KMS-11 (cell line): Measurements from ENCODE around the gene CLDN5.

Experiments
- H2AFZ ChIP-seq: fragments of 200-600 bp; sonication (generic); 2 replicates; pipeline ENCODE4 v1.6.1; 2016; ENCODE audit warnings: antibody characterized with exemption, mixed run types, low read depth
- H3K27ac ChIP-seq: fragments of 200-600 bp; sonication (generic); 2 replicates; pipeline ENCODE4 v1.6.1; 2016; ENCODE audit warnings: mild to moderate bottlenecking, mixed run types
- H3K27me3 ChIP-seq: fragments of 200-600 bp; sonication (generic); 2 replicates; pipeline ENCODE4 v1.6.1; 2017; ENCODE audit warnings: mild to moderate bottlenecking, low read depth, mixed run types, moderate library complexity; ENCODE audit not compliant: insufficient read depth
- H3K36me3 ChIP-seq: fragments of 200-600 bp; sonication (generic); 2 replicates; pipeline ENCODE4 v1.6.1; 2017; ENCODE audit warnings: mild to moderate bottlenecking, mixed run types; ENCODE audit not compliant: insufficient read depth
- H3K4me1 ChIP-seq: fragments of 200-600 bp; sonication (generic); 2 replicates; pipeline ENCODE4 v1.6.1; 2016; ENCODE audit warnings: mild to moderate bottlenecking, low read depth, mixed run types; ENCODE audit not compliant: poor library complexity, severe bottlenecking
- H3K4me2 ChIP-seq: fragments of 200-600 bp; sonication (generic); 2 replicates; pipeline ENCODE4 v1.7.0; 2016; ENCODE audit warnings: mild to moderate bottlenecking, mixed run types
- H3K4me3 ChIP-seq: fragments of 200-600 bp; sonication (generic); IDR thresholded peaks from 2 replicates; pipeline ENCODE4 v1.6.1; 2017; ENCODE audit warnings: low read depth, low read length, mixed read lengths; ENCODE audit not compliant: insufficient read depth
- H3K79me2 ChIP-seq: fragments of 200-600 bp; sonication (generic); 2 replicates; pipeline ENCODE4 v1.6.1; 2016; ENCODE audit warnings: low read depth, mixed run types; ENCODE audit not compliant: insufficient read depth
- H3K9ac ChIP-seq: fragments of 200-600 bp; sonication (generic); 2 replicates; pipeline ENCODE4 v1.6.1; 2016; ENCODE audit warnings: mild to moderate bottlenecking, mixed run types
- H4K20me1 ChIP-seq: fragments of 200-600 bp; sonication (generic); 2 replicates; pipeline ENCODE4 v1.6.1; 2016; ENCODE audit warnings: mild to moderate bottlenecking, mixed run types; ENCODE audit not compliant: insufficient read depth
- CTCF ChIP-seq: fragments of 200-600 bp; sonication (generic); conservative IDR thresholded peaks from 2 replicates; pipeline ENCODE4 v1.6.1; 2017; ENCODE audit warnings: low read depth, mild to moderate bottlenecking, antibody characterized with exemption, low read length, moderate library complexity, mixed read lengths

Gene CLDN5

GRCh38 chr22:19488285-19488684 lies 35.9 kb downstream of the CLDN5 start:
- H3K4me1 ChIP-seq = peaks cover 4% of the 10 kb centered on the region
- peaks cover 8% of the 10 kb centered on the region; the same call in 1 of the 2 replicates for H3K36me3 ChIP-seq
- no peak overlapping the region for H2AFZ ChIP-seq
- H3K27ac ChIP-seq = no peak overlapping the region
- no peak for TF ChIP-seq CTCF
- no peak overlapping the region for H3K4me3 ChIP-seq
- no peak overlapping the region for H3K4me2 ChIP-seq
- no peak overlapping the region for H3K9ac ChIP-seq
- no peaks in the 10 kb centered on the region for H3K27me3 ChIP-seq
- H3K79me2 ChIP-seq = no peaks in the 10 kb centered on the region
- H4K20me1 ChIP-seq = 0 out of 2 replicates have a peak, but pooled peaks cover 3% of the 10 kb centered on the region

- H4K20me1 ChIP-seq = no peaks in the 10 kb centered on the region
- 0 out of 2 replicates have a peak, but pooled peaks cover 3% of the 10 kb centered on the region for H3K36me3 ChIP-seq
- H3K4me2 ChIP-seq = no peak overlapping the region
- H2AFZ ChIP-seq = no peak overlapping the region
- no peak for TF ChIP-seq CTCF
- H3K4me1 ChIP-seq = peaks cover 6% of the 10 kb centered on the region
- H3K27me3 ChIP-seq = no peaks in the 10 kb centered on the region
- H3K27ac ChIP-seq = no peak overlapping the region
- H3K79me2 ChIP-seq = peaks cover 22% of the 10 kb centered on the region; the same call in 1 of the 2 replicates
- H3K4me3 ChIP-seq = no peak overlapping the region
- H3K9ac ChIP-seq = no peak overlapping the region
Observed at GRCh38 chr22:19483481-19484244, 40.5 kb downstream of the CLDN5 start.

GRCh38 chr22:19482297-19482696 lies 41.9 kb downstream of the CLDN5 start:
- peaks cover 10% of the 10 kb centered on the region for H3K4me1 ChIP-seq
- H4K20me1 ChIP-seq = no peaks in the 10 kb centered on the region
- H3K4me3 ChIP-seq = no peak overlapping the region
- no peaks in the 10 kb centered on the region for H3K27me3 ChIP-seq
- no peak overlapping the region for H3K9ac ChIP-seq
- H2AFZ ChIP-seq = no peak overlapping the region
- H3K36me3 ChIP-seq = 0 out of 2 replicates have a peak, but pooled peaks cover 3% of the 10 kb centered on the region
- no peak for TF ChIP-seq CTCF
- no peak overlapping the region for H3K27ac ChIP-seq
- H3K79me2 ChIP-seq = peaks cover 35% of the 10 kb centered on the region
- no peak overlapping the region for H3K4me2 ChIP-seq

- Histone ChIP-seq H4K20me1 (no peaks in the 10 kb centered on the region), H3K27me3 (no peaks in the 10 kb centered on the region), H3K79me2 (peaks cover 51% of the 10 kb centered on the region), H2AFZ (no peak overlapping the region), H3K4me3 (no peak overlapping the region), H3K36me3 (0 out of 2 replicates have a peak, but pooled peaks cover 3% of the 10 kb centered on the region), H3K4me1 (peaks cover 19% of the 10 kb centered on the region), H3K9ac (no peak overlapping the region; the same call in 1 of the 2 replicates), H3K4me2 (peak overlapping the region; percentile 77), H3K27ac (no peak overlapping the region)
- no peak for TF ChIP-seq CTCF
Observed at GRCh38 chr22:19480789-19481188, 43.4 kb downstream of the CLDN5 start.
